Neuronal stem cell (in vitro differentiated cells): Measurements from ENCODE around the gene PMM1.

Experiments used
- DNase-seq: peaks from one replicate; pipeline ENCODE4 v3.0.0-alpha.2; 2013; ENCODE audit warnings: low spot score
- H2AFZ ChIP-seq: one replicate; pipeline ENCODE4 v1.6.1; 2013; ENCODE audit warnings: mild to moderate bottlenecking, low read length, inconsistent platforms
- H2AK5ac ChIP-seq: 2 replicates; pipeline ENCODE4 v1.6.1; 2013; ENCODE audit warnings: low read depth, mild to moderate bottlenecking, inconsistent platforms, low read length, moderate library complexity, mixed read lengths
- H2BK120ac ChIP-seq: 2 replicates; pipeline ENCODE4 v1.6.1; 2013; ENCODE audit warnings: low read depth, mild to moderate bottlenecking, inconsistent platforms, low read length, moderate library complexity, mixed read lengths
- H2BK12ac ChIP-seq: one replicate; pipeline ENCODE4 v1.6.1; 2013; ENCODE audit warnings: low read length, inconsistent platforms
- H2BK15ac ChIP-seq: 2 replicates; pipeline ENCODE4 v1.6.1; 2013; ENCODE audit warnings: mild to moderate bottlenecking, low read length, inconsistent platforms, mixed read lengths
- H2BK5ac ChIP-seq: one replicate; pipeline ENCODE4 v1.6.1; 2013; ENCODE audit warnings: inconsistent platforms, mild to moderate bottlenecking, low read length, moderate library complexity
- H3K14ac ChIP-seq: one replicate; pipeline ENCODE4 v1.6.1; 2013; ENCODE audit warnings: low read length, inconsistent platforms
- H3K18ac ChIP-seq: 2 replicates; pipeline ENCODE4 v1.6.1; 2013; ENCODE audit warnings: low read length, inconsistent platforms
- H3K23ac ChIP-seq: 2 replicates; pipeline ENCODE4 v1.6.1; 2013; ENCODE audit warnings: low read depth, mild to moderate bottlenecking, mixed read lengths, low read length, inconsistent platforms; ENCODE audit not compliant: poor library complexity
- H3K27ac ChIP-seq: replicated peaks from 3 replicates; pipeline ENCODE4 v1.5.1; 2013; ENCODE audit warnings: low read length, inconsistent platforms
- H3K27me3 ChIP-seq, 3 experiments: 2 replicates each; pipeline ENCODE4 v1.6.1; 2013; ENCODE audit warnings: low read length in 3 of 3, mild to moderate bottlenecking in 2 of 3, inconsistent platforms in 1 of 3, low read depth in 1 of 3, mixed read lengths in 1 of 3, moderate library complexity in 1 of 3; ENCODE audit not compliant: control insufficient read depth in 3 of 3, insufficient read depth in 3 of 3
- H3K36me3 ChIP-seq, 2 donors: replicated peaks in 1 of 2; 2 replicates each; pipeline ENCODE4 v1.6.1; 2013; ENCODE audit warnings: low read length in 2 of 2; ENCODE audit not compliant: control insufficient read depth in 2 of 2, insufficient read depth in 2 of 2
- H3K4ac ChIP-seq: 2 replicates; pipeline ENCODE4 v1.6.1; 2013; ENCODE audit warnings: inconsistent platforms, mild to moderate bottlenecking, low read length, moderate library complexity
- H3K4me1 ChIP-seq, 2 donors: 1 replicate in 1 of 2; 2 replicates in 1 of 2; pipeline ENCODE4 v1.6.1; 2013; ENCODE audit warnings: low read length in 2 of 2, low read depth in 1 of 2; ENCODE audit not compliant: control insufficient read depth in 2 of 2, insufficient read depth in 1 of 2
- H3K4me2 ChIP-seq: one replicate; pipeline ENCODE4 v1.6.1; 2013; ENCODE audit warnings: mild to moderate bottlenecking, low read length, inconsistent platforms; ENCODE audit not compliant: insufficient read depth, poor library complexity, severe bottlenecking
- H3K4me3 ChIP-seq, 2 donors: 2 replicates each; pipeline ENCODE4 v1.5.1; 2013; ENCODE audit warnings: low read length in 2 of 2, mild to moderate bottlenecking in 2 of 2, inconsistent platforms in 1 of 2, moderate library complexity in 1 of 2
- H3K79me1 ChIP-seq: one replicate; pipeline ENCODE4 v1.6.1; 2013; ENCODE audit warnings: low read depth, mild to moderate bottlenecking, inconsistent platforms, low read length, moderate library complexity
- H3K9ac ChIP-seq: one replicate; pipeline ENCODE4 v1.6.1; 2013; ENCODE audit warnings: mild to moderate bottlenecking, low read depth, low read length, inconsistent platforms; ENCODE audit not compliant: poor library complexity
- H3K9me3 ChIP-seq, 2 donors: replicated peaks in 1 of 2; 2 replicates each; pipeline versions ENCODE3 to v1.6.1; 2013; ENCODE audit warnings: low read length in 2 of 2, mild to moderate bottlenecking in 2 of 2, inconsistent platforms in 1 of 2, low read depth in 1 of 2, mixed read lengths in 1 of 2, moderate library complexity in 1 of 2; ENCODE audit not compliant: control insufficient read depth in 2 of 2, insufficient read depth in 1 of 2
- H4K8ac ChIP-seq: one replicate; pipeline ENCODE4 v1.6.1; 2013; ENCODE audit warnings: low read depth, mild to moderate bottlenecking, inconsistent platforms, low read length, moderate library complexity
- H4K91ac ChIP-seq: one replicate; pipeline ENCODE4 v1.6.1; 2013; ENCODE audit warnings: low read length, low read depth, mild to moderate bottlenecking, inconsistent platforms; ENCODE audit not compliant: poor library complexity
- WGBS, 2 donors: extraction: QIAGEN DNeasy Blood & Tissue Kit; methylation state at CpG; one replicate each; pipeline ENCODE4 v1.1.7; 2013; ENCODE audit warnings: missing lambda C conversion rate in 2 of 2, mixed read lengths in 1 of 2; ENCODE audit not compliant: insufficient read length in 2 of 2, insufficient replicate concordance in 1 of 2; ENCODE audit errors: extremely low coverage in 2 of 2; 5-methylcytosine and 5-hydroxymethylcytosine counted together

Gene PMM1

GRCh38 chr22:41540006-41540315, 49.7 kb downstream of the PMM1 start:
- peaks cover 19 to 41% of the 10 kb centered on the region in 2 donors for H3K36me3 ChIP-seq
- H3K4ac ChIP-seq, result no peak overlapping the region
- no peak overlapping the region for H3K14ac ChIP-seq
- no peak overlapping the region for H3K9ac ChIP-seq
- H3K4me2 ChIP-seq, result no peak overlapping the region
- H2BK5ac ChIP-seq, result no peak overlapping the region
- no peak overlapping the region for H2AFZ ChIP-seq
- no peaks in the 10 kb centered on the region for H3K9me3 ChIP-seq
- H2BK15ac ChIP-seq, result no peak overlapping the region
- no peak overlapping the region for H2BK12ac ChIP-seq
- H3K4me3 ChIP-seq, result no peak overlapping the region
- no peak overlapping the region for H3K27ac ChIP-seq
- peaks cover 10% of the 10 kb centered on the region for H3K79me1 ChIP-seq
- no peak overlapping the region for H3K18ac ChIP-seq
- peaks cover 4 to 9% of the 10 kb centered on the region in 2 donors for H3K4me1 ChIP-seq
- H2AK5ac ChIP-seq, result no peak overlapping the region
- no peak overlapping the region for H4K8ac ChIP-seq
- no peak overlapping the region for H4K91ac ChIP-seq
- no peak for DNase-seq
- H3K27me3 ChIP-seq, result no peaks in the 10 kb centered on the region
- H2BK120ac ChIP-seq, result no peak overlapping the region
- no CpG with 5 or more reads among the region's 3 CpGs for WGBS, 2 donors
- no peak overlapping the region for H3K23ac ChIP-seq

DNA sequence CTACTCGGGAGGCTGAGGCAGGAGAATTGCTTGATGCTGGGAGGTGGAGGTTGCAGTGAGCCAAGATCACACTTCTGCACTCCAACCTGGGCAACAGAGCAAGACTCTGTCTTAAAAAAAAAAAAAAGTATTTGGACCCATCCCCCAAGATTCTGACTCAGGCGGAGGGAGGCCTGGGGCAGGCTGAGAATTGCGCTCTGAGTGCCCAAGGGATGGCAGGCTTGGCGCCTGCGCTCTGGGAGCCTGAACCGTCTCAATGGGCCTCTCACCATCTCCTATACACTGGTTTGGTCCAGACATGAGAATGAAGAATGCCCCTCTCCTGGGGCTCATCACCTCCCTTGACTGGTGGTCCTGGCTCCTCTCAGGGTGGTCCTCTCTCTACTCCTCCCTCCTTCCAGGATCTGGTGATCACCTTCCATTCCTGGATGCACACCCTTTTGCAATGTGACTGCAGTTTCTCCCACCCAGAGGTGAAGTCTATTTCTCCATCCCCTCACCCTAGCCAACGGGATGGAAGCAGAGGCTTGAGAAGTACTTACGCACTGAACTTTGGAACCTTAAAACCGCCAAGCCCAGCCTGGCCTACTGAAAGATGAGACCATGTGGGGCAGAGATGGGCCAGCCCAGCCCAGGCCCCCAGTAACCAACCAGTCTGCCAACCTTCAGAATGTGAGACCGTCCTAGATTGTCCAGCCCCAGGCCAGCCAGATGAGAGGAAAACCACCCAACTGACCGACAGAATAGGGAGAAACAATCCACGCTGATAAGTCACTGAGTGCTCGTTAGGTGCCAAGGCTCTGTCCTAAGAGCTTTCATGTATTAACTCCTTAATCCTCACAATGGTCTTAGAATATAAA, 50.3 kb downstream of the PMM1 start:
- Histone ChIP-seq H2AK5ac (no peak overlapping the region), H3K14ac (no peak overlapping the region), H2BK120ac (no peak overlapping the region), H3K9ac (no peak overlapping the region), H4K8ac (no peak overlapping the region), H2AFZ (no peak overlapping the region), H3K4me2 (no peak overlapping the region), H4K91ac (no peak overlapping the region), H3K4ac (no peak overlapping the region), H3K9me3 (no peaks in the 10 kb centered on the region), H3K4me3 (no peak overlapping the region), H3K23ac (no peak overlapping the region), H3K36me3 (peaks cover 19 to 46% of the 10 kb centered on the region in 2 donors), H3K79me1 (peaks cover 10% of the 10 kb centered on the region), H3K27me3 (no peaks in the 10 kb centered on the region), H2BK5ac (no peak overlapping the region), H3K4me1 (peaks cover 3 to 7% of the 10 kb centered on the region in 2 donors), H2BK12ac (no peak overlapping the region), H3K27ac (no peak overlapping the region), H2BK15ac (no peak overlapping the region), H3K18ac (no peak overlapping the region)
- no CpG with 5 or more reads among the region's 13 CpGs for WGBS, 2 donors
- no peak for DNase-seq

- no peak overlapping the region for H3K18ac ChIP-seq
- peaks cover 6% of the 10 kb centered on the region for H3K79me1 ChIP-seq
- no peak overlapping the region for H3K27ac ChIP-seq
- no peak overlapping the region for H4K91ac ChIP-seq
- H3K27me3 ChIP-seq, result no peaks in the 10 kb centered on the region
- H3K4me2 ChIP-seq, result no peak overlapping the region
- no peak overlapping the region for H3K14ac ChIP-seq
- WGBS, 2 donors, result no CpG with 5 or more reads among the region's 8 CpGs
- H3K9ac ChIP-seq, result no peak overlapping the region
- H2BK12ac ChIP-seq, result no peak overlapping the region
- no peak overlapping the region for H3K4me3 ChIP-seq
- H2BK120ac ChIP-seq, result no peak overlapping the region
- no peak overlapping the region for H3K23ac ChIP-seq
- H3K4me1 ChIP-seq, result peaks cover 3 to 7% of the 10 kb centered on the region in 2 donors
- no peak overlapping the region for H2AK5ac ChIP-seq
- H3K4ac ChIP-seq, result no peak overlapping the region
- DNase-seq, result no peak
- H4K8ac ChIP-seq, result no peak overlapping the region
- H2BK5ac ChIP-seq, result no peak overlapping the region
- H2BK15ac ChIP-seq, result no peak overlapping the region
- peaks cover 21 to 52% of the 10 kb centered on the region in 2 donors for H3K36me3 ChIP-seq
- H2AFZ ChIP-seq, result no peak overlapping the region
- H3K9me3 ChIP-seq, result no peaks in the 10 kb centered on the region
Observed at GRCh38 chr22:41538583-41538982, 51.1 kb downstream of the PMM1 start.

DNA sequence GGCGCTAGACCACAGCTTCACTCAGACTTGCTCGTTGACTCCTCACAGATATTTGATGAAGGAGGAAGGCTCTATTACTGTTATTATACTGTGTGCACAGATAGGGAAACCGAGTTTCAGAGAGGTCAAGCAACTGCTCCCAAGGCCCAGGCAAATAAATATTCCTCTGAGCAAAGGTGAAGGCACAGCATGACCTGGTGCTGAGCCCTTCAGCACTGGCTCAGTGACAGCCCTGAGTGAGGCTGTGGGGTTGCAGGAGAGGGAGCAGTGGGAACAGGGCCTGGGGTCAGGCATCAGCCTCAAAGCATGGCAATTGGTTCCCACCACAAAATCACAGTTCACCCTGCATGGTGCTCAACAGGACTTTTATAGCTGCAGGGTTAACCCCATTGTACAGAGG, 52.4 kb downstream of the PMM1 start:
- no peak for DNase-seq

More for the DNA sequence above, 52.4 kb downstream of the PMM1 start:
- no peak overlapping the region for H2BK5ac ChIP-seq
- H3K18ac ChIP-seq, result no peak overlapping the region
- H3K79me1 ChIP-seq, result peaks cover 9% of the 10 kb centered on the region
- no peak overlapping the region for H4K8ac ChIP-seq
- H3K9ac ChIP-seq, result no peak overlapping the region
- peaks cover 24 to 61% of the 10 kb centered on the region in 2 donors for H3K36me3 ChIP-seq
- no peak overlapping the region for H3K14ac ChIP-seq
- no CpG with 5 or more reads among the region's 3 CpGs for WGBS, 2 donors
- no peak overlapping the region for H4K91ac ChIP-seq
- no peak overlapping the region for H3K23ac ChIP-seq
- no peaks in the 10 kb centered on the region for H3K9me3 ChIP-seq
- H3K27ac ChIP-seq, result no peak overlapping the region
- H3K27me3 ChIP-seq, result no peaks in the 10 kb centered on the region
- H3K4me3 ChIP-seq, result no peak overlapping the region
- H3K4me2 ChIP-seq, result no peak overlapping the region
- H2AK5ac ChIP-seq, result no peak overlapping the region
- no peak overlapping the region for H3K4ac ChIP-seq
- no peak overlapping the region for H2BK120ac ChIP-seq
- H2AFZ ChIP-seq, result no peak overlapping the region
- H2BK15ac ChIP-seq, result no peak overlapping the region
- no peak overlapping the region for H2BK12ac ChIP-seq
- H3K4me1 ChIP-seq, result peaks cover 0 to 1% of the 10 kb centered on the region in 2 donors
